NCI-H82 treated with DMSO at 0.1 percent for 48 hours (cell line): ENCODE data around the gene TSEN2.
"Not testable (repeated sequence)": the region's sequence is repeated elsewhere in the genome, so short reads cannot be mapped to it uniquely, and the experiment has no call there.

Experiments used
- DNase-seq: peaks from one replicate; lab custom pipeline; 2025; ENCODE audit not compliant: unreplicated experiment; lab: John Stamatoyannopoulos, UW

Gene TSEN2

GRCh38 chr3:12501360-12502020, 17.2 kb downstream of the TSEN2 start:
- DNase-seq = no peak

- no peak for DNase-seq
These were observed 19.1 kb downstream of the TSEN2 start for GRCh38 chr3:12503126-12503957.

- no peak for DNase-seq
These were observed 22.0 kb downstream of the TSEN2 start for GRCh38 chr3:12506201-12506709.

GRCh38 chr3:12507591-12508281, 23.5 kb downstream of the TSEN2 start:
- no peak for DNase-seq

GRCh38 chr3:12508291-12508700, 24.0 kb downstream of the TSEN2 start:
- no peak for DNase-seq

- DNase-seq = no peak
These were observed 25.2 kb downstream of the TSEN2 start for GRCh38 chr3:12509466-12509865.

GRCh38 chr3:12512534-12513118, 28.3 kb downstream of the TSEN2 start:
- DNase-seq = no peak

GRCh38 chr3:12513694-12514446, 29.6 kb downstream of the TSEN2 start:
- DNase-seq = no peak

- no peak for DNase-seq
These were observed 31.4 kb downstream of the TSEN2 start for GRCh38 chr3:12515631-12516030.

GRCh38 chr3:12516873-12517272, 32.6 kb downstream of the TSEN2 start:
- no peak for DNase-seq

- no peak for DNase-seq
These were observed 34.2 kb downstream of the TSEN2 start for GRCh38 chr3:12518261-12519028.

- DNase-seq = no peak
These were observed 36.7 kb downstream of the TSEN2 start for GRCh38 chr3:12521010-12521409.

GRCh38 chr3:12522721-12523120, 38.4 kb downstream of the TSEN2 start:
- no peak for DNase-seq

- DNase-seq = no peak
These were observed 43.5 kb downstream of the TSEN2 start for GRCh38 chr3:12527757-12528143.

GRCh38 chr3:12532182-12532581, 47.9 kb downstream of the TSEN2 start:
- no peak for DNase-seq

GRCh38 chr3:12536423-12536822, 52.1 kb downstream of the TSEN2 start:
- no peak for DNase-seq

GRCh38 chr3:12541625-12542024, 57.3 kb downstream of the TSEN2 start:
- DNase-seq = no peak

- not testable (repeated sequence) for DNase-seq
These were observed 59.2 kb downstream of the TSEN2 start for GRCh38 chr3:12543497-12543896.

GRCh38 chr3:12544652-12545472, 60.6 kb downstream of the TSEN2 start:
- no peak for DNase-seq
